ENCODE measurements around the gene LHFPL6. TPM values are rescaled to one million over a fixed set of nuclear protein-coding genes. Genes with fewer than 3 reads are reported as not detected.

LHFPL6 gene
- total RNA-seq, 6 donors from 2014 or later: 22.2 to 113 (median 51.8) TPM

DNA sequence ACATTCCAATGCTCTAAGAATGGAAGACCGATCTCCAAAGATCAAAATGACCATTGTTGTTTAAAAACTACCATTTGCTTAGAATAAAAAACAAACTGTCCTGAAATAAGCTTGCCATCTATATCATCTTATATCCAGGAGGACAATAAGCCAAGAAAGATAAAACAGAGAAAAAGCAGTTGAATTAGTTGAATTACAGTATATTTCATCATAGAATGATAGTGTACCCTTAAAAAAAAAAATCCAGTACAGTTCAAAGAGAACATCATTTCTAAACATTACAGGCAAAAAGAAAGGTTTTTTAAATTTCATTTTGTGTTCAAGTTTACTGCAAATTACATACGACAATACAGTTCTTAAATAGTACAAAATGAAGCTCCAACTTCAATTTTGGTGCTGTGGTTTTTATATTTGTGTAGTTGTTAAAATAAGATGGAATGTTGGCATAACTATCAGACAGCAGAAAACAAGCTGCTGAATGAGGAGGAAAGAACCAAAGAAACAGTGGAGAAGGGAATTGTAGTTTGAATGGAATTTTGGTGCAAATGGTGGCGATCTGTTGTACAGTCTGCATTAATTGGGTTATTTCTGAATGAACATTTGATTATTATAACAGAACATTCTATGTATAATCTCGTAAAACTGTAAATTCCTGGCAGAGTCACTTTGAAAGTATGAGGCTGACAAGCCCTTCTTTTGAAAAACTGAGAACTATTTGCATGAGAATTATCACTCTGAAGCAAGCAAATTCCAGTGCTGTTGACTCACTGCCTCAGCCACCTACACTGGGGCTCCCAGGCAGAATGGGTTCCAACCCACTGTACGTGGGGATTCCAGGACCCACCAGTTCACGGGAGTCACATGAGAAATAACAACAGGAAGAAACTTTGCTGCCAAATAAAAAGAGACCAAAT, 37.7 kb downstream of the LHFPL6 start:
- H3K27me3 ChIP-seq: no peaks in the 10 kb centered on the region
- no peaks in the 10 kb centered on the region for H3K9me3 ChIP-seq
- DNase-seq: no peak
- no peak overlapping the region for H3K4me3 ChIP-seq
- peaks cover 0 to 22% (median 2%) of the 10 kb centered on the region in 4 donors for H3K4me1 ChIP-seq
- 56 to 62% methylated on average over 6 of the region's 6 CpGs for WGBS, 2 donors
- peak in 1 of 2 donors; percentile 84 for ATAC-seq (ENCODE audit: low FRiP score in 2 of 2)
- H3K27ac ChIP-seq: no peak overlapping the region
- no peak for TF ChIP-seq POLR2A (IDR thresholded peaks at IDR 0.05)
- no peak for TF ChIP-seq CTCF (IDR thresholded peaks at IDR 0.05)
- TF ChIP-seq EP300 (IDR thresholded peaks at IDR 0.05): no peak
- no peak for TF ChIP-seq POLR2AphosphoS5 (IDR thresholded peaks at IDR 0.05)
- no peaks in the 10 kb centered on the region for H3K36me3 ChIP-seq

GRCh38 chr13:39563470-39563735, 39.6 kb downstream of the LHFPL6 start:
- 89 to 94% methylated on average over 1 of the region's 1 CpG for WGBS, 2 donors
- no peaks in the 10 kb centered on the region for H3K27me3 ChIP-seq
- DNase-seq (no peak), ATAC-seq (ENCODE audit: low FRiP score in 2 of 2) (no peak)
- peaks cover 0 to 22% (median 2%) of the 10 kb centered on the region in 4 donors for H3K4me1 ChIP-seq
- no peak overlapping the region for H3K4me3 ChIP-seq
- TF ChIP-seq POLR2A (IDR thresholded peaks at IDR 0.05) (no peak), POLR2AphosphoS5 (IDR thresholded peaks at IDR 0.05) (no peak), CTCF (IDR thresholded peaks at IDR 0.05) (no peak), EP300 (IDR thresholded peaks at IDR 0.05) (no peak)
- no peaks in the 10 kb centered on the region for H3K36me3 ChIP-seq
- no peaks in the 10 kb centered on the region for H3K9me3 ChIP-seq
- no peak overlapping the region for H3K27ac ChIP-seq

GRCh38 chr13:39561971-39562370, 41.0 kb downstream of the LHFPL6 start:
- Histone ChIP-seq H3K27ac (no peak overlapping the region), H3K9me3 (no peaks in the 10 kb centered on the region), H3K36me3 (no peaks in the 10 kb centered on the region), H3K4me3 (no peak overlapping the region), H3K27me3 (no peaks in the 10 kb centered on the region), H3K4me1 (peaks cover 0 to 22% (median 2%) of the 10 kb centered on the region in 4 donors)
- WGBS, 2 donors: 89 to 91% methylated on average over 1 of the region's 1 CpG
- no peak for DNase-seq
- no peak for TF ChIP-seq CTCF (IDR thresholded peaks at IDR 0.05)
- no peak for TF ChIP-seq EP300 (IDR thresholded peaks at IDR 0.05)
- no peak for TF ChIP-seq POLR2A (IDR thresholded peaks at IDR 0.05)
- TF ChIP-seq POLR2AphosphoS5 (IDR thresholded peaks at IDR 0.05): no peak
- no peak for ATAC-seq (ENCODE audit: low FRiP score in 2 of 2)

DNA sequence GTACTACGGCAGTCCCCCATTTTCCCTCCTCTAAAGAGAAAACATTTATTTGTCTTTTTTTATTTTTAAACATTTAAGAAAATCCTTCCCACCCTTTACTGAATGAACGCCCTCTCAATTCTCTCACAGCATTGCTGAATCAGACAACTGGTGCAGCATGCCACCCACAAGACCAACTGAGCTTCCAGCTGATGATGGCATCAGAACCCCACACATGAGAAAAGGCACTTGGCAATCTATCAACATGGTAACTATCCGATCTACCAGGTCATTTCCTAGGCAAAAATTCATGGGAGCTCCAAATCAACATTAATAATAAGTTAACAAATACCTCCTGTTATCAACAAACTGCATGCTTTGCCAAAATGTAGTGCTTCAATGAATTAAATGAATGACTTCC, 43.1 kb downstream of the LHFPL6 start:
- ATAC-seq (ENCODE audit: low FRiP score in 2 of 2): no peak
- no peaks in the 10 kb centered on the region for H3K27me3 ChIP-seq
- WGBS, 2 donors: 86 to 95% methylated on average over 3 of the region's 3 CpGs

More for the DNA sequence above, 43.1 kb downstream of the LHFPL6 start:
- no peak for TF ChIP-seq CTCF (IDR thresholded peaks at IDR 0.05)
- TF ChIP-seq EP300 (IDR thresholded peaks at IDR 0.05): no peak
- TF ChIP-seq POLR2AphosphoS5 (IDR thresholded peaks at IDR 0.05): no peak
- no peak for TF ChIP-seq POLR2A (IDR thresholded peaks at IDR 0.05)
- Histone ChIP-seq H3K4me1 (peaks cover 0 to 13% (median 0%) of the 10 kb centered on the region in 4 donors), H3K36me3 (no peaks in the 10 kb centered on the region), H3K9me3 (no peaks in the 10 kb centered on the region), H3K4me3 (no peak overlapping the region), H3K27ac (no peak overlapping the region)
- DNase-seq: no peak

Data from upper lobe of left lung (tissue), 6 donors.